ENCODE results near the gene GALNT2. TPM values are rescaled to one million over a fixed set of nuclear protein-coding genes. Genes with fewer than 3 reads are reported as not detected.

Gene GALNT2
- total and polyA plus RNA-seq, 3 donors from 2014 or later = 63.0 to 135 (median 114) TPM

GRCh38 chr1:230077436-230078213, 10.6 kb downstream of the GALNT2 start:
- Histone ChIP-seq H3K4me1 (peaks cover 21% of the 10 kb centered on the region), H3K27ac (no peak overlapping the region), H3K9me3 (no peaks in the 10 kb centered on the region), H3K4me3 (no peak overlapping the region), H3K27me3 (no peaks in the 10 kb centered on the region), H3K36me3 (ENCODE audit: low read depth, missing control alignments) (no peaks in the 10 kb centered on the region)
- no peak for DNase-seq
- intact Hi-C loops (cut with DNase I; ENCODE audit: low total_unique reads) = no loop called here
- TF ChIP-seq CTCF (IDR thresholded peaks at IDR 0.05) (peak in 1 of 3 experiments; percentile 15), POLR2A (IDR thresholded peaks at IDR 0.05) (no peak)
- WGBS, 2 donors = 81 to 86% methylated on average over 12 of the region's 12 CpGs

GRCh38 chr1:230079199-230080024, 12.4 kb downstream of the GALNT2 start:
- Histone ChIP-seq H3K36me3 (ENCODE audit: low read depth, missing control alignments) (no peaks in the 10 kb centered on the region), H3K4me1 (peaks cover 12% of the 10 kb centered on the region), H3K27me3 (no peaks in the 10 kb centered on the region), H3K4me3 (no peak overlapping the region), H3K27ac (no peak overlapping the region), H3K9me3 (no peaks in the 10 kb centered on the region)
- WGBS, 2 donors = 84 to 91% methylated on average over 10 of the region's 10 CpGs
- no peak for DNase-seq
- intact Hi-C loops (cut with DNase I; ENCODE audit: low total_unique reads) = no loop called here
- TF ChIP-seq CTCF (IDR thresholded peaks at IDR 0.05) (no peak), POLR2A (IDR thresholded peaks at IDR 0.05) (no peak)

DNA sequence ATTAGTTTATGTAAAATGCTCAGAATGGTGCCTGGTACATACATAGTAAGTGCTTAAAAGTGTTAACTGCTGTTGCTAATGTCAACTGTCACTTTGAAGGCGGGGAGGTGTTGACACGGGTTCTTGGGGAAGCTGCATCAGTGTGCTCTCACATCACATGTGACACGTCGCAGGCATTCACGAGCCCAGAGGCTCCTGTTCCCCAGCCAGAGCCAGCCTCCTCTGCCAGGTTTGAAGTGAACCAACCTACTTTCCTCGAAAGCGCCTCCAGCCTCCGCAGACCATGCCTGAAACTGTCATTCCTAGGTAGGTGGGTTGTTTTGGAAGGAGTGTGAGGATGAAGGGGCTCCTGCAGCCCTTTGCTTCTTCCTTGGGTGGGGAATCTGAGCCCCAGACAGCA, 13.8 kb downstream of the GALNT2 start:
- peaks cover 14% of the 10 kb centered on the region for H3K4me1 ChIP-seq
- H3K27me3 ChIP-seq = no peaks in the 10 kb centered on the region
- H3K27ac ChIP-seq = no peak overlapping the region
- H3K36me3 ChIP-seq (ENCODE audit: low read depth, missing control alignments) = no peaks in the 10 kb centered on the region
- no peak for DNase-seq
- H3K9me3 ChIP-seq = no peaks in the 10 kb centered on the region
- H3K4me3 ChIP-seq = no peak overlapping the region
- WGBS, 2 donors = 92 to 94% methylated on average over 8 of the region's 8 CpGs
- intact Hi-C loops (cut with DNase I; ENCODE audit: low total_unique reads) = no loop called here
- no peak for TF ChIP-seq POLR2A (IDR thresholded peaks at IDR 0.05)
- TF ChIP-seq CTCF (IDR thresholded peaks at IDR 0.05) = no peak

DNA sequence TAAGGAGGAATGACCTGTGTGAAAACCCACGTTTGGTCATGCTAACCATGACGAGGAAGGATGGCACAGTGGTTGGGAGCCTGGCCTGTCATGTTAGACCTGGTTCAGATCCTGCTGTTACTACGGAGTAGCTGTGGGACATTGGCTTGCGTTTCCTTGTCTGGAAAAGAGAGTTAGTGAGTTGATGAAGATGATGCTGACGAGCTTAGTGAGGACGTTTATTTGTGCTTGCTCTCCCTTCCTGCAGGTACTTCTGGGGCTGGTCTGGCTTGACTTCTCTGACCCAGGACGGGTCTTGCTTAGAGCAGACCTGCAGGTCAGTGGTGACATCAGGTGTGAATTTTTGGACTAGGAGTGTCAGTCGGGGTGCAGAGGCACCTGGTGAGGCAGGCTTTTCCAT, 14.7 kb downstream of the GALNT2 start:
- Histone ChIP-seq H3K27me3 (no peaks in the 10 kb centered on the region), H3K27ac (no peak overlapping the region), H3K4me3 (no peak overlapping the region), H3K9me3 (no peaks in the 10 kb centered on the region), H3K4me1 (peaks cover 23% of the 10 kb centered on the region), H3K36me3 (ENCODE audit: low read depth, missing control alignments) (no peaks in the 10 kb centered on the region)
- intact Hi-C loops (cut with DNase I; ENCODE audit: low total_unique reads) = no loop called here
- TF ChIP-seq CTCF (IDR thresholded peaks at IDR 0.05) (no peak), POLR2A (IDR thresholded peaks at IDR 0.05) (no peak)
- WGBS, 2 donors = 96% methylated on average over 8 of the region's 8 CpGs
- no peak for DNase-seq
